Cerebellar nuclear complex (tissue), 1 donor: ENCODE measurements around the gene ATXN7L2.

Experiments
- DNase-seq, 2 experiments: peaks; one replicate each; lab custom pipeline; 2025; lab: John Stamatoyannopoulos, UW

Gene ATXN7L2

DNA sequence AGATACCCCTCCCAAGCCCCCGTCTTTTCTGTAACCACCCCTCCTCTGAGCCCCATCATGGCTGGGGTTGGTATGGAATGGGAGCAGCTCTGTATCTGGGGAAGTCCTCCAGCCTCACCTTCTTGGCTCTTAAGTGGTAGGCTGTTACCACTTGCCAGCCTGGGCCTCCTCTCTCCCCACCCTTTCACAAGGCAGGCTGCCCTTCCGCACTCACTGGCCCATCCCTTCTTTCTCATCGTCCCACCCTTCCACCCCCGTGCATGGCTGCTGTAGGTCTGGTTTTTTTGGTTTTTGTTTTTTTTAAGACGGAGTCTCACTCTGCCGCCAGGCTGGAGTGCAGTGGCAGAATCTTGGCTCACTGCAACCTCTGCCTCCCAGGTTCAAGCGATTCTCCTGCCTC lies 15.4 kb downstream of the ATXN7L2 start:
- no peak for DNase-seq

DNA sequence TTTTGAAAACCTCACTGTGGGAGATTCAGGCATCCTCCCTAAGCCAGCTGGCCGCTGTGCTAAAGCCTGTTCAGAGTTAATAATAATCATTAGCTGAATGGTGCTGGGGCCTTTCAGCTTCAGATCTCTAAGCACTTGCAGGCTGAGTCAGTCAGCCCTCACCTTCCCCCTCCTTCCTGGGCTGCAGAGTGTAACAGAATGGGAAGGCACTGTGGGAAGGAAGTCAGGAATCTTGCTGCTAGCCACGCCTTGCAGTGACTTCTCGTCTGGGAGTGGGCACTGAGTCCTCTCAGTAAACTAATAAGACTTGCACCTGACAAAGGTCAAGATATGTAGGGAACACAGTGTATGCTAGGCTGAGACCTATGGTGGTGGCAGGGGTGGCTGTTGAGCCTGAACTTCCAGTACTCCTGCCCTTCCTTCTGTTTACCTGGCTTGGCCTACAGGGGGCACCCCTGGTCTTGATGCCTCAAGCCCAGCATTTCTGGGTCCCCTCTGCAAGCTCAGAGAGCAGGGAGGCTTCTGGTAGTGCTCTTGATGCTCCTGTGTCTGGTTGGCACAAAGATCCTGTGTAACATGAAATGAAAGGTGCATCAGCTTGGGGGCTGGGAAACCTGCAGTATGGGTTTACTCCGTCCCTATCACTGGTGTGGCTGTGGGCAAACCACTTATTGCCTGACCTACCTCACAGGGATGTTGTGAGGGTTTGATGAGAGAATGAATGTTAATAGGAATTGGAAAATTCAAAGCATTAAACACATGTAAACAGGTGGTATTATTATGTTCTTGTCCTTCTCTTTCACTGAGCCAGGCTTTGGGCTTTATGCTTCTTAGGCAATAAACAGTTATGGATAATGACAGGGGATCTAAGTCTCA lies 16.2 kb downstream of the ATXN7L2 start:
- DNase-seq, result no peak

DNA sequence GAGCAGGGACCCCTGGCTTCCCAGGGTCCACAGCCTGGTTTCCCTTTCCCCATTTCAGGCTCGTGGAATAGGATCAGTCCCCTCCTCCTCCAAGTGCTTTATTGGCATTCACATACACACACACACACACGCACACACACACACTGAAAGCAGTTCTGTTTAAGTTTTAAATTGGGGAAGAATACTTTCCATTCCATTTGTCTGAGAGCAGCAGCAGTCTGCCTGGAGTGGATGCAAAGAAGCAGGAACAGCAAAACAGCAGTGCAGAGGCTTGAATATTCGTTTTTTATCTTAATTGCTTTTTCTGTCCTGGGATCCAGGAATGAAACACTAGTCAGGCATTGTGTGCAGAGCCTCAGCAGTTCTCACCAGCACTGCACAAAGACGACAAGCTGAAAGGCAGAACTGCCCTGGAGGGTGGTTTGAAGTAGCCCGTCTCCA lies 17.3 kb downstream of the ATXN7L2 start:
- no peak for DNase-seq

DNA sequence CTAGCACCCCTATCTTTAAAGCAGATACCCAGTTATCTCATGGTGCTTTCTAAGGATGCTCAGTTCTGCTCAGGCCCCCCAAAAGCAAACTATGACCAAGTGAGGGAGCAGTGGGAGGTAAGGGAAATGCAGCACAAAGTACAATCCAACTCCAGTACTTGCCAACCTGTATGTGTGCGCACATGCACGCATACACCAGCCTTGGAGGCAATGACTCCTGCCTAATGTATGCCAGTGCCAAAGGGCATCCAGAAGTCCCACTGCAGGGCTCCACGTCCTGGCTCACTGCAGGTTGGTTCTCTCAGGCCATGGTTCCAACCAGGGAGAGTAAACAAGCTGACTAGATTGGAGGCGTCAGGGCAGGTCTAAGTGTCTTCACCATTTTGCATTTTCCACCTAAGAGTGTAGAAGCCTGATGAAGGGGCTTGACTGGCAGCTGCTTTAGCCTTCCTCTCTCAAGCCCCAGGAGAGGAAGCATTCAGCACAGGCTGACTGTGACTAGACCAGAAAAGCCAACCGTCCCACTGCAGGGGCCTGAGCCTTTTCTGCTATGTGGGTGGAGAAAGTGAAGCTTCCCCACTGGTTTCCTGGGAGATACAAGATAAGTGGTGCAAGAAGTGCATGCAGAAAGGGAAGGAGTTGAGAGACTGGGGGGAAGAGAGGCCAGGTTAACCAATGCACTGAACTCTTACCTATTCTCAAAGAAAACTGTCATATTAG lies 18.1 kb downstream of the ATXN7L2 start:
- DNase-seq, result no peak

DNA sequence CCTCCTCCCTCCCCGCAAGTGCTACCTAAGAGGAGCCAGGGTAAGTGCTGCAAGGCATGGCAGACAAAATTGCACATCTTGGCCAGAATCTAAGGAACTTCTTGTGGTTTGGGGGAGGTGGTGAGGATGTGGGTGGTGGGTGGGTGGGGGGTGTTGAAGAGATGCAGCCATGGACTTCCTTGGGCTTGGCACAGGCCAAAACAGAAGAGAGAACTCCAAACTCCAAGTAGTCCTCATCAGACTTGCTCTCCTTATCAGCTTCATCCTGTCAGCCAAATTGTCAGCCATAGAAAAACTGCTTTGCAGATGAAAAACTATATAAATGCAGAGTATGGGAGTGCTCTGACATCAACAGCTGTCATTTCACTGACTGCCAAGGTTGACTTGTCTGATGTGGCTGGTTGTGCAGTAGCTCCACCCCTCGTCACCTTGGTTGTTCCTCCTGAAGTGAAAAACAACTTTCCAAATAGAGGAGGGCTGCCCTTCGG lies 18.7 kb downstream of the ATXN7L2 start:
- no peak for DNase-seq

DNA sequence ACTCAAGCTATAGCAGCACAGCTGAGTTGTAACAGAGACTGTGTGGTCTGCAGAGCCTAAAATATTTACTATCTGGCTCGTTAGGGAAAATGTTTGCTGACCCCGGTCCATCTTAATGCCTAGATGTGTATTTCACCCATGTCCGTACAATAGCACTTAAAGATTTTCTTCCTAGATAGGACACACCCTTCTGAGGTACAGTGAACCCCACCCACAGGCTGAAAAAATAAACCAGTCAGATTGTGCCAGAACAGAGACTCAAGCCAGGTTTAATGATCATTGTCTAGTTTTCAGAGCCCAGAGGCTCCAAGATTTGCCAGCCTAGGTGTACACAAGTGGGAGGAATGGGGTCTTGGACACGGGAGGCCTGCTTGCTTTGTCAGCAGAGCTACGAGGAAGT lies 20.2 kb downstream of the ATXN7L2 start:
- DNase-seq, result no peak

DNA sequence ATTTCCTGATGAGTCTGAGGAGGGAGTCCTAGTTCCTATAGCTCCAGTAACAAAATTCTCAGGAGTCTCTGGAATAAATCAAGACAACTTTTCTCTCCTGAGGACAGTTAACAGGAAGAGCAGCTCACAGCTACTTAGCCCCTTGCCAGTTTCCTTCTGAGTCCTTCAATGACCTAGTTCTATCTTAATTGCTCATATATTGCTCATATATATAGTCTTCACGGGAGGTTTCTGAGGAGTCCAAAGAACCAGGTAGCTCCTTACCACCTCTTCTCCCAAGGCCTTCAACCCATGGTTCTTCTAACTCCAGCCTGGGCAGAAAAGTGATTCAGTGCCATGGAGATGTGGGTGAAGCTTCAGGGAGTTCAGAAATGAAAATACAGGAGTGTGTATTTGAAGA lies 21.3 kb downstream of the ATXN7L2 start:
- DNase-seq, result no peak

DNA sequence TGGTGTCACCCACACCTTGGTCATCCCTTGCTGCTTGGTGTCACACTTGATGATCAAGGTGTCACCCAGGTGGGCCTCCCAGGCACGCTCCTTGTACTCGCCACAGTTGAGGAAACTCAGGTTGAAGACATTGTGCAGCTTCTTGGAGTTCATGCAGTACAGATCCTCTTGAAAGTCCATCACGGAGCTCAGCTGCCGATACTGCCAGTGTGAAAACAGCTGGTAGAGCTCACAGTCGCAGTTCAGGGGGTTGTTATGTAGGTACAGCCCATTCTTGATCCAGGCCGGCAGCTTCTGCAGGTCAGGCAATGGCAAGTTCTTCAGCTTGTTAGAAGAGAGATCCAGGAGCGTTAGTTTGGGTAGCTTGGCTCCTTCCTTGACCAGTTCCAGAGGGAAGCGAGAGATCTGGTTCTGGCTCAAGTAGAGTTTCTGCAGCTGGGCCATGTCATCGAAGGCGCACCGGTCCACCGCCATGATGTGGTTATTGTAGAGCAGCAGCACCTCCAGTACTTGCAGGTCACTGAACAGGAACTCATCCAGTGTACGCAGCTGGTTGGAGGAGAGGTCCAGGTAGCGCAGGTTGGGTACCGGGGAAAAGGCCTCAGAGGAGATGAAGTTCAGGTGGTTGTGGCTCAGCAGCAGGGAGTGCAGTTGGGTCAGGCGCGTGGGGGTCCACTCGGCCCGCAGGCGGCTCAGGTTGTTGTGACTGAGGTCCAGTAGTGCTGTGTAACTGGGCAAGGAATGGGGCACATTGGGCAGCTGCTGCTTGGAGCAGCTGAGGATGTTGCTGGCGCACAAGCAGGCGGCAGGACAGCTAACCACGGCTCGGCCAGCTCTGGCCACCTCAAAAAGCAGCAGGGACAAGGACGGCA lies 24.5 kb downstream of the ATXN7L2 start:
- no peak for DNase-seq

DNA sequence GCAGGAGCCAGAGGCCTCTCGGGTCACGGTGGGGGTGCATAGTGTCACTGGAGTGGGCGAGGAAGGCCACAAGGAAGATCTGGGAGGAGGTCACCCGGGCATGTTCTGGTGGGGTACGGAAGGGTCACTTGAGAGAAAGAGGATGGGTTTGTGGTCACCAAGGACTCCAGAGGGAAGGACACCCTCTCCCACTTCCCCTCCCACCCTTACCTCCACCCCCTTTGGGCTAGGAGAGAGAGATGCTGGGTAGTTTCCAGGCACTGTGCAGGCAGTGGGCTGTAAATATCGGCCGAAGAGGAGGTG lies 25.1 kb downstream of the ATXN7L2 start:
- DNase-seq, result no peak

DNA sequence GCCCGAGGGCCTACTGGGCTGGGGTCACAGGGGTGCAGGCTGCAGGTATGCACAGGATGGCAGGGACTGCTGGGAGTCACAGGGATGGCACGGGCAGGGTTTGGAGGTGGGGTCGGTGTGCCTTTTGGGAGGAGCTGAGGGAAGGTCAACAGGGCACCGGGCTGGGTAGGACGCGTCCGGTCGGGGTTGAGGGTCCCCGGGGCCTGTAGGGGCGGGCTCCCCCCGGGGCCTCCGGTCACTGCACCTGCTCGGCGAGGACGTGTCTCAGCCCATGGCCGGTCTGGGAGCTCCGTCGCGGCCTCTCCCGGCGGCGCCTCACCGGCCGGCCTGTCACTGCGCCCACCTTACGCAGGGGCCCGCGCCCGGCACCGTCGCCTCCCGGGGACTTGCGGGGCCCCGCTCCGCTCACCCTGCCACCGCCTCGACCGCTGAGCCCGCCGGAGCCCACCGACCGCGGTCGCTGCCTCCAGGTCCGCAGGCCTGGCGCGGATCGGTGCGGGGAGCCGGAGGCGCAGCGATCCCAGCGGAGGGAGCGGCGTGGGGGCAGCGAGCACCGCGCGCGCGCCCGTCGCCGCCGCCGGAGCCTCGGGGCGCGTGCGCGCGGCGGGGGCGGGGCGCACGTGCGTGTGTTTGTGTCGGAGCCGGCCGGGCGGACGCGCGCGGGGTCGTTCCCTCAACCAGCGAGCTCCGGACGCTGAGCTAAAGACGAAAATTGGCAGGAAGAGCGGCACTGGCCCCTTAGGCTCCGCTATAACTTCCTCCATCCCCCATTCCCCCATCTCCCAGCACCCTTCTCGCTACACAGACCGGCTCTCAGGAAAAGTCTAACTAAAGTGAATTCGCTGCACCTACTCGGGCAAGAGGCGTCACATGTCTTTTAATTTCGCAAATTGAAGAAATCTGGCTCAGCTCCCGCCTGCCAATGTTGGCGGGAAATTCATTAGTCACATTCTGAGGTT lies 25.8 kb downstream of the ATXN7L2 start, which contains the start of gene AMIGO1:
Gene AMIGO1, minus strand, starts transcription at position 552 of the 959 bp plus-strand sequence. CDS start 815 bp downstream, outside the sequence.
- no peak for DNase-seq

DNA sequence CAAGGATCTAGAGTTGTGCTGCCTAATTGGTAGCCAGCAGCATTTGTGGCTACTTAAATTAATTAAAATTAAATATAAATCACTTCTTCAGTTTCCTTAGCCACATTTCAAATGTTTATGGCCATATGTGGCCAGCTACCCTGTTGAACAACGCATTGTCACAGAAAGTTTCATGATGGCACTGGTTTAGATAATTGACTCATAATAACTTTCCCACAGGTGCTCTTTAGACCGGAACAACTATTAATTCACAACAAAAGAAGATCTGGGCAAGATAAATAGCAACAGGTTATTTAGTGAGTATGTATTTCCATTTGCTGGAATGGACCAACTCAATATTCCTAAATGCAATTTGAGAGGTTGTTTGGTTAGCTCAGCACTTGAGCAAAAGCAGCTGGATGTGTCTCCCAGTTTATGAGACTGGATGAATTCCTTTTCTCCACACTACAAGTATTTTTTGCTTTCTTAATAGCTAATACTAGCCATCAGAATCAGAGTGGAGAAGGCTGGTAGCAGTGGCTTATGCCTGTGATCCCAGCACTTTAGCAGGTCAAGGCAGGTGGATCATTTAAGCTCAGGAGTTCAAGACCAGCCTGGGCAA lies 29.5 kb downstream of the ATXN7L2 start:
- DNase-seq, result no peak

DNA sequence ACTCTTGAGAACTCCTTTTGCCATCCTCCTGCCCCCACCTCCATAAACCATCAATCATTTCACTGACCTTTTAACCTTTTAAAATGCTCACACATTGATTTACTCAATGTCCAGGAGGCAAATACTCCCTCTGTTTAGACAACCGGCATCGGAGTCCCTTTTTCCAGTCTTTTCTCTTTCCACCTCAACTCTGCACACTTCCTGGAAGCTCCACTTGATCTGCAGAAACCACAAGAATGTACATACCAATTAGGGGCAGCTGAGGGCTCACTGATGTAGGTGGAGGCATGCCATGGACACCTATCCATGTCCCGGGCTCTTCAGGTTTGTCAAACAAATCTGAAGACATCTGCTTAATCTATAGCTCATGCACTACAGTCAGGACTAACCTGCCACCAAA lies 31.1 kb downstream of the ATXN7L2 start:
- no peak for DNase-seq

DNA sequence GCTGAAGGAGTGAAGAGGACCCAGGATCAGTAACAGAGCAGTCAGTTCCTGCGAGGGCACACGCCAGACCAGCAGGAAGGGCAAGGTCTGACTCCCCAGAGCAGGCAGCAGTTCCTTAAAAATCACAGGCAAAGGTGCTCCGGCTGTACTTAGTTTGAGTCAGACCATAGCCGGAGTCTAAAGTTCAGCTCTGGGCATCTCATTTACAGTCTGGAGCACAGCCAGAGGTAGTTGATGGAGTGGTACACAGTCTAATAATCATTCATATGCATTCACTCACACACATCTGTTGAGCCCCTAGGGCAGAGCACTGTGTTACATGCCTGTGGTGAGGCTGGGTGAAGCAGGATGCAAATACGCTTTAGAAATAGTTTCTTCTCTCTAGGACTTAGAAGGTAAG lies 33.2 kb downstream of the ATXN7L2 start:
- DNase-seq, result no peak

DNA sequence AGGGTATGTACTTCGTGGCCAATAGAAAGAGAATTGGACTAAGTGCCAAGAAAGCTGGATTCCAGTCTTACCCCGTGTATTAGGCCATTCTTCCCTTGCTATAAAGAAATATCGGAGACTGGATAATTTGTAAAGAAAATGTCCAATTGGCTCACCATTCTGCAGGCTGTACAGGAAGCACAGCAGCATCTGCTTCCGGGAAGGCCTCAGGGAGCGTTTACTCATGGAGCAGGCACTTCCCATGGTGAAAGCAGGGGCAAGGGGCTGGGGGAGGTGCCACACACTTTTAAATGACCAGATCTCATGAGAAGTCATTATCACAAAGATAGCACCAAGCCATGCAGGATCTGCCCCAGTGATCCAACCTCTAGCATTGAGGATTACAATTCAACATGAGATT lies 33.6 kb downstream of the ATXN7L2 start:
- no peak for DNase-seq

DNA sequence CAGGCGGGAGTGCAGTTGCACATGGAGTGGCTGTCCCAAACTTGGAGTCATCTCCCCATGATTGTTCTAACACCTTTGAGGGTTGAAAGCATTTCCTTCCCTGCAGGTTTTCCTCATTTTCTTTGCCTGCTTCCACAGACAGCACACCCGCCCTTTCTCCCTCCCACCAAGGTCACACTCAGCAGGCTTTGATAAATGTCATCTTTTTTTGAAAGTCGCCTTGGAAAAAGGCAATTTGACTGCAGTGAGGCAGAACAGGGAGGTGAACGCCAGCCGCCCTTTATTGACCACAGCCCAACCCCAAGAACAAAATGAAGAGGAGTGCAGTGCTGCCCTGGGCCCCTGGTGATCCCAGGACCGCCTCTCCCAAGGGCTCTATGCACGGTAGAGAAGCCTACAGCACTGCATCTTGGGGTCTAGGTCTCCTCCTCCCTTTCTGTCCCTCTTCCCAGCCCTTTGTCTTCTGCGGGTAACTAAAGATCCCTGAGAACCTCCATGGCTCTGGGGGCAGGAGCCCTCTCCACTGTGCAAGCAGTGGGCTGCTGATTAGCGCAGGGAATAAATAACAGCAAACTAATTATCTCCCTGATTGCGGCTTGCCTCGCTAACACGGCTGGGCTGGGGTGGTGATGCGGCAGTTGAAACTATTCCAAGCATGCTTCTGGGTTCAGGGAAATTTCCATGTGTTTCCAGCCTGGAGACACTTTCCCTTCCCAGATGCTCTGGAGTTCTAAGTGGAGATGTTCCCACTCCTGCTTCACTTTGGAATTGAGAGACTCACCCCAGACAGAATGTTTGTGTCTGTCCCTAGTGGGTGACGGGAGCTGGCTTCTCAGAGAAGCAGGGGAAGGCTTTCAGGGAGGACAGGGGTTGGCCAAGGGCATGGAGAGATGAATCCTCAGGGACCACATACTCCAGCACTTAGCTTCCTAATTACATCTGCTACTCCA lies 37.6 kb downstream of the ATXN7L2 start:
- DNase-seq, result no peak

DNA sequence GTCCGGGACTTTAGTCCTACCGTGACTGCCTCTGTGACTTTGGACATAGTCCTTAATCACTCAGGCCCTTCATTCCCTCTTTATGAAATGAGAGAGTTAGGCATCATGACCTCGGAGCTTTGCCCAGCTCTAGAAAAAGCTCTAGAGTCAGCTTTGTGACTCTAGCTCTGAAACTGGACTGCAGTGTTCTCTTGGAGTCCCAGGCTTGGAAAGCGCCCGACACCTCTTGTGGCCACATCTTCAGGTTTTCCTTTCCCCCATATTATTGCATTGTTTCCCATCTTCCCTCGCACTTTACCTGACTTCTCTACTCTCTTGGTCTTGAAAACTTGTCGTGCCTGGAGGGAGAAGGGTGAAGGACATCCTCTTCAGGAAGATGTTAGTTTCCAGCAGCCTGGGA lies 38.3 kb downstream of the ATXN7L2 start:
- no peak for DNase-seq

DNA sequence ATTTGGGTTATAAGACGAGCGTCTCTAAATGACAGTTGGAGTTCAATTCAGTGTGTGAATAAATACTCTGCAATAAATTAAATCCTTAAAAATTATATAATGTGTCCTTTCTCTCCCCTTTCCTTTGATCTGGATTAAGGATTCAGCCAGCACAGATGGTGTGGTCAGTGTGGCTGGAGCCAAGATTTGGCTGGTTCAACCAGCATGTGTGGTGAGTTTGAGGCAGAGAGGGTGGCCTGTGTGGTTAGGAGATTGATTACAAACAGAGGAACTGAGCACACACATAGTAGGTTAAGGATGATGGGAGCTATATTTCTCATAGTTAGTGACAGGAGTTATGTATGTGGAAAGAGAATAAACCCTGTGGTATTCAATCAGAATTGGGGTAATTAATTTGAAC lies 40.0 kb downstream of the ATXN7L2 start:
- DNase-seq, result peak in 1 of 2 experiments; percentile 55

DNA sequence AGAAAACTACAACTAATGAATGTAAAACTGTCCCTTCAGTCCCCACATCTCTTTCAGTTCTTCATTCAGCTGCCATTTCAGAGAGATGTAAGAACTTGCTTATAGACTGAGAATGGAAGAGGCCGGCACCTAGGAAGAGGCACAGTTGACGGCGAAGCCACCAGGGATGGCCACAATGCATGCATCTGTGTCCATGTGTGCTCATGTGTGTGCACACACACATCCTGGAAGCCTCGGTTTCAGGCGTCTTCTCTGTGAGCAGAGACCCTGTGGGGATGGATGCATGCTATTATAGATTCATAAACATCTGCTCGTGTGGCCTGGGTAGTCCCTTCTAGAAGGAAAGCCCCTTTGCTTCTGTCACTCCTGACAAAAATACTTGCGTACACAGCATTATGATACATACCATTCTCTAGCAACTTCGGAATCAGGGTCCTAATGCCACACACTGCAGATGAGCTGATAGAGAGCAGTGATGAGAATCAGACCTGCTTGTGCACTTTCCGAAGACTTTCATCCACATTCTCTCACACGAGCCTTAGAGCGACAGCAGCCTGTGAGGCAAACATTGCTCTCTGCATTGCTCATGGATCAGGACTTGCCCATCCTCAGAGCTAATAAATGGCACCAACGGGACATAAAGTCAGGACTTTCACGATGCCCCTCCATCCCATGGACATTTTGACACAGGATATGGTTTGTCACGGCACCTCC lies 43.5 kb downstream of the ATXN7L2 start:
- DNase-seq, result no peak
